ENCODE data around the gene MSI2.

GRCh38 chr17:57704448-57704847 lies 448.1 kb downstream of the MSI2 start:
- TF ChIP-seq, protein P1, sequence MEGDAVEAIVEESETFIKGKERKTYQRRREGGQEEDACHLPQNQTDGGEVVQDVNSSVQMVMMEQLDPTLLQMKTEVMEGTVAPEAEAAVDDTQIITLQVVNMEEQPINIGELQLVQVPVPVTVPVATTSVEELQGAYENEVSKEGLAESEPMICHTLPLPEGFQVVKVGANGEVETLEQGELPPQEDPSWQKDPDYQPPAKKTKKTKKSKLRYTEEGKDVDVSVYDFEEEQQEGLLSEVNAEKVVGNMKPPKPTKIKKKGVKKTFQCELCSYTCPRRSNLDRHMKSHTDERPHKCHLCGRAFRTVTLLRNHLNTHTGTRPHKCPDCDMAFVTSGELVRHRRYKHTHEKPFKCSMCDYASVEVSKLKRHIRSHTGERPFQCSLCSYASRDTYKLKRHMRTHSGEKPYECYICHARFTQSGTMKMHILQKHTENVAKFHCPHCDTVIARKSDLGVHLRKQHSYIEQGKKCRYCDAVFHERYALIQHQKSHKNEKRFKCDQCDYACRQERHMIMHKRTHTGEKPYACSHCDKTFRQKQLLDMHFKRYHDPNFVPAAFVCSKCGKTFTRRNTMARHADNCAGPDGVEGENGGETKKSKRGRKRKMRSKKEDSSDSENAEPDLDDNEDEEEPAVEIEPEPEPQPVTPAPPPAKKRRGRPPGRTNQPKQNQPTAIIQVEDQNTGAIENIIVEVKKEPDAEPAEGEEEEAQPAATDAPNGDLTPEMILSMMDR (IDR thresholded peaks at IDR 0.05) = no peak
- no peak for TF ChIP-seq POLR2A (IDR thresholded peaks at IDR 0.05)
- no peak for TF ChIP-seq POLR2AphosphoS5 (IDR thresholded peaks at IDR 0.05)

Measured in suprapubic skin (tissue), 4 donors.